Fibroblast of pulmonary artery (primary cell): ENCODE measurements around the gene ST3GAL3.

ENCODE experiments used
- DNase-seq: peaks from one replicate; pipeline ENCODE4 v3.0.0-alpha.2; 2010; ENCODE audit warnings: low read depth
- H3K4me3 ChIP-seq: replicated peaks from 2 replicates; pipeline ENCODE4 v1.5.1; 2011; ENCODE audit warnings: low read depth, mild to moderate bottlenecking, control low read depth, low read length, moderate library complexity
- TF ChIP-seq, protein P1 (sequence below): IDR thresholded peaks from 2 replicates; pipeline ENCODE4 v1.5.1; 2011; ENCODE audit warnings: mild to moderate bottlenecking, control low read depth, low read length, inconsistent platforms; ENCODE audit errors: missing control alignments

ST3GAL3 gene

DNA sequence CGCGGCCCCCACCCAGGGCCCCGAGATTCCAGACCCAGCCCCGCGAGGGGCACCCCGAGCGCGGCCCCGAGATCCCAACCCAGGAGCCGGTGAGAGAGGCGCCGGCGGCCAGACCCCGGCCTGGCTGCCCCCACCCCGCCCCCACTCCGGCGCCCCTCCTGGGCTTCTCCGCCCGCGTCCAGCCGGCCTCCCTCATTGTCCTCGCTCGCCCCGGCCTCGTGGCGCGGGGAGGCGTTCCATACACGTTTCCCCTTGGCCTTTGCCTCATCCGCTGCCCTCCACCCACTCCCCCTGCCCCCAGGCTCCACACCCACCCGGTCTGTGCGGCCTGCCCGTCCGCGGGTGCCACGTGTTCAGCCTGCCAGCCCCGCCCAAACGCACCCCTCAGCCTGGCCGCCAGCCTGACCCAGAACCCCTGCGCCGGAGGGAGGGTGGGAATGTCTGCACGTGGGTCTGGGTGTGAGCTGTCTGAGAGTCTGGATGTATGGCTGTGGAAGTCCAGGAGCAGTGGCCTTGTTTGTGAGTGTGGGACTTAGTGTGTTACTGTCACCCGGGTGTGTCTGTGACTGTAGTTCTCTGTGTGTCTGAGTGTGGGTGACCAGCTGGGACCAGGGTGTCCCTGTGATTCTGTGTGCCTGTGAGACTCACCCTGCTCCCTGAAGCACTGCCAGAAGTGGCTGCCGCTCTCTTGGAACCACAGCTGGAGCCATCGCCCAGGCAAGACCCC is 272.4 kb downstream of the ST3GAL3 start:
- peak; percentile 30 for DNase-seq
- TF ChIP-seq, protein P1, sequence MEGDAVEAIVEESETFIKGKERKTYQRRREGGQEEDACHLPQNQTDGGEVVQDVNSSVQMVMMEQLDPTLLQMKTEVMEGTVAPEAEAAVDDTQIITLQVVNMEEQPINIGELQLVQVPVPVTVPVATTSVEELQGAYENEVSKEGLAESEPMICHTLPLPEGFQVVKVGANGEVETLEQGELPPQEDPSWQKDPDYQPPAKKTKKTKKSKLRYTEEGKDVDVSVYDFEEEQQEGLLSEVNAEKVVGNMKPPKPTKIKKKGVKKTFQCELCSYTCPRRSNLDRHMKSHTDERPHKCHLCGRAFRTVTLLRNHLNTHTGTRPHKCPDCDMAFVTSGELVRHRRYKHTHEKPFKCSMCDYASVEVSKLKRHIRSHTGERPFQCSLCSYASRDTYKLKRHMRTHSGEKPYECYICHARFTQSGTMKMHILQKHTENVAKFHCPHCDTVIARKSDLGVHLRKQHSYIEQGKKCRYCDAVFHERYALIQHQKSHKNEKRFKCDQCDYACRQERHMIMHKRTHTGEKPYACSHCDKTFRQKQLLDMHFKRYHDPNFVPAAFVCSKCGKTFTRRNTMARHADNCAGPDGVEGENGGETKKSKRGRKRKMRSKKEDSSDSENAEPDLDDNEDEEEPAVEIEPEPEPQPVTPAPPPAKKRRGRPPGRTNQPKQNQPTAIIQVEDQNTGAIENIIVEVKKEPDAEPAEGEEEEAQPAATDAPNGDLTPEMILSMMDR: no peak
- H3K4me3 ChIP-seq: peak overlapping the region; percentile 61

DNA sequence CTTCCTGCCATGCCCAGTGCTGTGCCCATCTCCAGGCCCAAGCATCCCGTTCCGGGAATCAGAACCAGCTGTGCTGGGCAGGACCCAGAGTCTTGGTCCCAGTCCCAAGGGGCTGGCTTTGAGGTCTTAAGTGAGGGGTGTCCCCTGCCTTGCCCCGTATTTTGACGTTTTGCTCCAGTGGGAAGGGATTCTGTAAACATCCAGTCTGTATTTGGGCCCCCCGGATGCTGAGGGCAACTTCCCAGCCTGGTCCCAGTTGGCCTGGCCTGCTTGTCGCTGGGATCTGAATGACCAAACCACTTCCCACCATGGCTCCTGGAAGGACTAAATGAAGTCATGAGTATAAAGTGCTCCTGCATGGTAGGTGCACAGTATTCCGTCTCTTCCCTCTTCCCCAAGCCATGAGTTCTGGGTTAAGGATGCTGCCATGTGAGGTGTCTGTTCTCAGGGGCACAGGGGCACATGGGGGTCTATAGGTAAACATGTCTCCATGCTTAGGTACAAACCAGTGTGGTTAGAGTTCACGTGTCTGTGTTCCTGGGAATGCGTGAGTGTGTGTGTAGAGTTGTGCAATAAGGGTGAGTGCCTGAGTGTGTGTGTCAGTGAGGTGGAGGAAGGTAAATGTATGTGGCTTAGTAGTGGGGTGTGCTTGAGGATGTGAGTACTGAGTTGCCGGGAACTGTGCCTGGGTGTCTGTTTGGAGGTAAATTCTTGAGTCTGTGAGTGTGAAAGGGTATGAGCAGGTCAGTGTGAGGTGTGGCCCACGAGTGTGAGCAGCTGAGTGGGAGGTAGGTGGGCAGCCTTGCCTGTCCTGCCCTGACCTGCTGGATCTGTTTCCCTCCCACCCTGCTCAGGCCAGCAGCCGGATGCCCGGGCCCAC is 273.2 kb downstream of the ST3GAL3 start:
- TF ChIP-seq, protein P1: no peak
- H3K4me3 ChIP-seq: peak overlapping the region; percentile 61
- peak; percentile 36 for DNase-seq
